ENCODE measurements around the gene MX2. TPM values are rescaled to one million over a fixed set of nuclear protein-coding genes. Genes with fewer than 3 reads are reported as not detected.

MX2 gene
- total and polyA plus RNA-seq, 9 of the 15 experiments (the other 6 are each of a cell fraction or from before 2014, with no cell fraction given) = 0.10 to 0.95 (median 0.47) TPM; not detected in 1

DNA sequence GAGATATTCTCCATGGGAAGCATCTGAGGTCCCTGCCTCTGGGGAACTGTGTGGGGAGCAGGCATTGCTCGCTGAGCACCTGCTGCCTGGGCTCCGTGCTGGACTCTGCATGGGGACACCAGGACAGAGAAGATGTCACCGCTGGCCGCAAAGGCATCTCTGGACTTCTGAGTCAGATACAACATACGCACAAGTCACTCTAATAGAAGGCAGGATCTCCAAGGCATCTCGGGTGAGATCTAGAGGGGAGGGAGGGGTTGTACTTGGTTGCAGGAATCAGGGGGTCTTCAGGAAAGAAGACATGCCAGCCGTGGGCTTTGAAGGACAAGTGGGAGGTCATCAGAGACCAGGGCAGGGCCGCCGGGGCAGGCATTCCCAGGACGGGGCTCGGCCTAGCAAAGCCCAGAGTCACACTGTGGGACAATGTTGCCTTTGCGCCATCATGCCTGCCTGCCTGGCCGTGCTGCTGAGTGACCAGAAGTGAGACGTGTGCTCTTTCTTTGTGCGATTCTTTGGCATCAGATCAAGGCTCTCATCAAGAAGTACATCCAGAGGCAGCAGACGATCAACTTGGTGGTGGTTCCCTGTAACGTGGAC is 28.3 kb downstream of the MX2 start (continued):
- TF ChIP-seq, protein P1, sequence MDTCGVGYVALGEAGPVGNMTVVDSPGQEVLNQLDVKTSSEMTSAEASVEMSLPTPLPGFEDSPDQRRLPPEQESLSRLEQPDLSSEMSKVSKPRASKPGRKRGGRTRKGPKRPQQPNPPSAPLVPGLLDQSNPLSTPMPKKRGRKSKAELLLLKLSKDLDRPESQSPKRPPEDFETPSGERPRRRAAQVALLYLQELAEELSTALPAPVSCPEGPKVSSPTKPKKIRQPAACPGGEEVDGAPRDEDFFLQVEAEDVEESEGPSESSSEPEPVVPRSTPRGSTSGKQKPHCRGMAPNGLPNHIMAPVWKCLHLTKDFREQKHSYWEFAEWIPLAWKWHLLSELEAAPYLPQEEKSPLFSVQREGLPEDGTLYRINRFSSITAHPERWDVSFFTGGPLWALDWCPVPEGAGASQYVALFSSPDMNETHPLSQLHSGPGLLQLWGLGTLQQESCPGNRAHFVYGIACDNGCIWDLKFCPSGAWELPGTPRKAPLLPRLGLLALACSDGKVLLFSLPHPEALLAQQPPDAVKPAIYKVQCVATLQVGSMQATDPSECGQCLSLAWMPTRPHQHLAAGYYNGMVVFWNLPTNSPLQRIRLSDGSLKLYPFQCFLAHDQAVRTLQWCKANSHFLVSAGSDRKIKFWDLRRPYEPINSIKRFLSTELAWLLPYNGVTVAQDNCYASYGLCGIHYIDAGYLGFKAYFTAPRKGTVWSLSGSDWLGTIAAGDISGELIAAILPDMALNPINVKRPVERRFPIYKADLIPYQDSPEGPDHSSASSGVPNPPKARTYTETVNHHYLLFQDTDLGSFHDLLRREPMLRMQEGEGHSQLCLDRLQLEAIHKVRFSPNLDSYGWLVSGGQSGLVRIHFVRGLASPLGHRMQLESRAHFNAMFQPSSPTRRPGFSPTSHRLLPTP (IDR thresholded peaks at IDR 0.05; ENCODE audit: borderline replicate concordance, extremely low read depth, insufficient read length) = no peak
- TF ChIP-seq, protein P2, sequence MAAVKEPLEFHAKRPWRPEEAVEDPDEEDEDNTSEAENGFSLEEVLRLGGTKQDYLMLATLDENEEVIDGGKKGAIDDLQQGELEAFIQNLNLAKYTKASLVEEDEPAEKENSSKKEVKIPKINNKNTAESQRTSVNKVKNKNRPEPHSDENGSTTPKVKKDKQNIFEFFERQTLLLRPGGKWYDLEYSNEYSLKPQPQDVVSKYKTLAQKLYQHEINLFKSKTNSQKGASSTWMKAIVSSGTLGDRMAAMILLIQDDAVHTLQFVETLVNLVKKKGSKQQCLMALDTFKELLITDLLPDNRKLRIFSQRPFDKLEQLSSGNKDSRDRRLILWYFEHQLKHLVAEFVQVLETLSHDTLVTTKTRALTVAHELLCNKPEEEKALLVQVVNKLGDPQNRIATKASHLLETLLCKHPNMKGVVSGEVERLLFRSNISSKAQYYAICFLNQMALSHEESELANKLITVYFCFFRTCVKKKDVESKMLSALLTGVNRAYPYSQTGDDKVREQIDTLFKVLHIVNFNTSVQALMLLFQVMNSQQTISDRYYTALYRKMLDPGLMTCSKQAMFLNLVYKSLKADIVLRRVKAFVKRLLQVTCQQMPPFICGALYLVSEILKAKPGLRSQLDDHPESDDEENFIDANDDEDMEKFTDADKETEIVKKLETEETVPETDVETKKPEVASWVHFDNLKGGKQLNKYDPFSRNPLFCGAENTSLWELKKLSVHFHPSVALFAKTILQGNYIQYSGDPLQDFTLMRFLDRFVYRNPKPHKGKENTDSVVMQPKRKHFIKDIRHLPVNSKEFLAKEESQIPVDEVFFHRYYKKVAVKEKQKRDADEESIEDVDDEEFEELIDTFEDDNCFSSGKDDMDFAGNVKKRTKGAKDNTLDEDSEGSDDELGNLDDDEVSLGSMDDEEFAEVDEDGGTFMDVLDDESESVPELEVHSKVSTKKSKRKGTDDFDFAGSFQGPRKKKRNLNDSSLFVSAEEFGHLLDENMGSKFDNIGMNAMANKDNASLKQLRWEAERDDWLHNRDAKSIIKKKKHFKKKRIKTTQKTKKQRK (IDR thresholded peaks at IDR 0.05; ENCODE audit: borderline replicate concordance, low read depth, low read length) = no peak
- TF ChIP-seq MEF2D (tag; conservative IDR thresholded peaks at IDR 0.05; ENCODE audit: low read depth) = no peak

Data from K562 (cell line).